Astrocyte (in vitro differentiated cells and primary cell): ENCODE data around the gene PTPRK. TPM values are rescaled to one million over a fixed set of nuclear protein-coding genes. Genes with fewer than 3 reads are reported as not detected.

Experiments used
- DNase-seq: peaks from one replicate; pipeline ENCODE4 v3.0.0-alpha.2; 2010; ENCODE audit warnings: low read depth
- FAIRE-seq: peaks from 2 replicates; lab custom pipeline; 2011; peaks lifted over from hg19 to GRCh38; lab: Jason Lieb, UNC
- H2AFZ ChIP-seq: 2 replicates; pipeline ENCODE4 v1.6.0; 2012; ENCODE audit warnings: low read depth, low read length, inconsistent platforms
- H3K27ac ChIP-seq: 2 replicates; pipeline ENCODE4 v1.5.1; 2011; ENCODE audit warnings: low read depth, low read length, inconsistent platforms
- H3K27me3 ChIP-seq: 2 replicates; pipeline ENCODE4 v1.6.0; 2011; ENCODE audit warnings: low read length, inconsistent platforms; ENCODE audit not compliant: insufficient read depth
- H3K36me3 ChIP-seq: 2 replicates; pipeline ENCODE4 v1.5.1; 2011; ENCODE audit warnings: low read length, inconsistent platforms; ENCODE audit not compliant: insufficient read depth
- H3K4me1 ChIP-seq: 2 replicates; pipeline ENCODE4 v1.5.1; 2011; ENCODE audit warnings: low read length, inconsistent platforms; ENCODE audit not compliant: insufficient read depth
- H3K4me2 ChIP-seq: 2 replicates; pipeline ENCODE4 v1.6.0; 2012; ENCODE audit warnings: low read length, inconsistent platforms
- H3K4me3 ChIP-seq: 2 replicates; pipeline ENCODE4 v1.5.1; 2011; ENCODE audit warnings: low read depth, mild to moderate bottlenecking, low read length, inconsistent platforms; ENCODE audit not compliant: insufficient read depth
- H3K79me2 ChIP-seq: 2 replicates; pipeline ENCODE4 v1.6.0; 2012; ENCODE audit warnings: mild to moderate bottlenecking, low read length, inconsistent platforms; ENCODE audit not compliant: insufficient read depth
- H3K9ac ChIP-seq: 2 replicates; pipeline ENCODE4 v1.6.0; 2012; ENCODE audit warnings: mild to moderate bottlenecking, low read length, inconsistent platforms
- H3K9me3 ChIP-seq: 2 replicates; pipeline ENCODE4 v1.5.1; 2012; ENCODE audit warnings: low read depth, mild to moderate bottlenecking, low read length, inconsistent platforms; ENCODE audit not compliant: insufficient read depth
- H4K20me1 ChIP-seq: 2 replicates; pipeline ENCODE4 v1.6.0; 2012; ENCODE audit warnings: low read length, inconsistent platforms; ENCODE audit not compliant: insufficient read depth
- H3K27ac Mint-ChIP-seq: one replicate; pipeline ENCODE4 v1.8.0; 2021; ENCODE audit warnings: mild to moderate bottlenecking, mixed read lengths; ENCODE audit not compliant: unreplicated experiment
- H3K27me3 Mint-ChIP-seq: one replicate; pipeline ENCODE4 v1.8.0; 2021; ENCODE audit warnings: low read depth, mixed read lengths; ENCODE audit not compliant: unreplicated experiment
- H3K36me3 Mint-ChIP-seq: one replicate; pipeline ENCODE4 v1.8.0; 2021; ENCODE audit warnings: low read depth, mixed read lengths; ENCODE audit not compliant: unreplicated experiment
- H3K4me1 Mint-ChIP-seq: one replicate; pipeline ENCODE4 v1.8.0; 2021; ENCODE audit warnings: low read depth, mixed read lengths; ENCODE audit not compliant: unreplicated experiment
- H3K4me3 Mint-ChIP-seq: one replicate; pipeline ENCODE4 v1.8.0; 2021; ENCODE audit warnings: mild to moderate bottlenecking, moderate library complexity, mixed read lengths; ENCODE audit not compliant: unreplicated experiment
- H3K9me3 Mint-ChIP-seq: one replicate; pipeline ENCODE4 v1.8.0; 2021; ENCODE audit warnings: mild to moderate bottlenecking, mixed read lengths; ENCODE audit not compliant: unreplicated experiment
- EZH2 ChIP-seq: IDR thresholded peaks from 2 replicates; pipeline ENCODE4 v1.6.1; 2012; ENCODE audit warnings: mild to moderate bottlenecking, low read length, inconsistent platforms; ENCODE audit not compliant: insufficient read depth
- total RNA-seq: library from RNA; stranded (reverse); gene quantifications from 2 replicates; pipeline ENCODE4 v1.2.1, GENCODE V29; 2021
- TF ChIP-seq, protein P1 (sequence below): IDR thresholded peaks from 2 replicates; pipeline ENCODE4 v1.5.1; 2011; ENCODE audit warnings: low read depth, mild to moderate bottlenecking, inconsistent platforms, low read length, moderate library complexity; ENCODE audit not compliant: insufficient read depth

Gene PTPRK
- total RNA-seq, 1 donor from 2014 or later, result 159 TPM

- TF ChIP-seq, protein P1, sequence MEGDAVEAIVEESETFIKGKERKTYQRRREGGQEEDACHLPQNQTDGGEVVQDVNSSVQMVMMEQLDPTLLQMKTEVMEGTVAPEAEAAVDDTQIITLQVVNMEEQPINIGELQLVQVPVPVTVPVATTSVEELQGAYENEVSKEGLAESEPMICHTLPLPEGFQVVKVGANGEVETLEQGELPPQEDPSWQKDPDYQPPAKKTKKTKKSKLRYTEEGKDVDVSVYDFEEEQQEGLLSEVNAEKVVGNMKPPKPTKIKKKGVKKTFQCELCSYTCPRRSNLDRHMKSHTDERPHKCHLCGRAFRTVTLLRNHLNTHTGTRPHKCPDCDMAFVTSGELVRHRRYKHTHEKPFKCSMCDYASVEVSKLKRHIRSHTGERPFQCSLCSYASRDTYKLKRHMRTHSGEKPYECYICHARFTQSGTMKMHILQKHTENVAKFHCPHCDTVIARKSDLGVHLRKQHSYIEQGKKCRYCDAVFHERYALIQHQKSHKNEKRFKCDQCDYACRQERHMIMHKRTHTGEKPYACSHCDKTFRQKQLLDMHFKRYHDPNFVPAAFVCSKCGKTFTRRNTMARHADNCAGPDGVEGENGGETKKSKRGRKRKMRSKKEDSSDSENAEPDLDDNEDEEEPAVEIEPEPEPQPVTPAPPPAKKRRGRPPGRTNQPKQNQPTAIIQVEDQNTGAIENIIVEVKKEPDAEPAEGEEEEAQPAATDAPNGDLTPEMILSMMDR, result no peak
- TF ChIP-seq EZH2, result no peak
- no peak overlapping the region for H3K27ac ChIP-seq
- H3K4me2 ChIP-seq, result no peak overlapping the region
- H3K9me3 Mint-ChIP-seq, result no peaks in the 10 kb centered on the region
- no peaks in the 10 kb centered on the region for H3K27me3 Mint-ChIP-seq
- no peaks in the 10 kb centered on the region for H3K4me1 ChIP-seq
- H3K9ac ChIP-seq, result no peak overlapping the region
- H3K36me3 Mint-ChIP-seq, result no peaks in the 10 kb centered on the region
- peaks cover 2% of the 10 kb centered on the region for H3K79me2 ChIP-seq
- H3K9me3 ChIP-seq, result no peaks in the 10 kb centered on the region
- H3K27me3 ChIP-seq, result no peaks in the 10 kb centered on the region
- H3K27ac Mint-ChIP-seq, result no peak overlapping the region
- no peak overlapping the region for H2AFZ ChIP-seq
- no peak for FAIRE-seq
- H3K4me3 ChIP-seq, result no peak overlapping the region
- no peak for DNase-seq
- peaks cover 7% of the 10 kb centered on the region for H3K4me1 Mint-ChIP-seq
- no peaks in the 10 kb centered on the region for H4K20me1 ChIP-seq
- H3K4me3 Mint-ChIP-seq, result no peak overlapping the region
- H3K36me3 ChIP-seq, result no peaks in the 10 kb centered on the region
These were observed 356.1 kb downstream of the PTPRK start for GRCh38 chr6:128164254-128164653.

- Histone ChIP-seq H3K4me2 (no peak overlapping the region), H2AFZ (no peak overlapping the region), H3K9ac (no peak overlapping the region), H3K79me2 (no peaks in the 10 kb centered on the region), H3K36me3 (no peaks in the 10 kb centered on the region), H3K4me1 (no peaks in the 10 kb centered on the region), H3K27ac (no peak overlapping the region), H3K27me3 (no peaks in the 10 kb centered on the region), H3K4me3 (no peak overlapping the region), H3K9me3 (no peaks in the 10 kb centered on the region), H4K20me1 (no peaks in the 10 kb centered on the region)
- Mint-ChIP-seq H3K9me3 (no peaks in the 10 kb centered on the region), H3K36me3 (no peaks in the 10 kb centered on the region), H3K4me3 (no peak overlapping the region), H3K27ac (no peak overlapping the region), H3K27me3 (no peaks in the 10 kb centered on the region), H3K4me1 (peaks cover 12% of the 10 kb centered on the region)
- FAIRE-seq, result no peak
- no peak for DNase-seq
- TF ChIP-seq EZH2, result no peak
- TF ChIP-seq, protein P1, result no peak
These were observed 358.0 kb downstream of the PTPRK start for GRCh38 chr6:128162423-128162822.

DNA sequence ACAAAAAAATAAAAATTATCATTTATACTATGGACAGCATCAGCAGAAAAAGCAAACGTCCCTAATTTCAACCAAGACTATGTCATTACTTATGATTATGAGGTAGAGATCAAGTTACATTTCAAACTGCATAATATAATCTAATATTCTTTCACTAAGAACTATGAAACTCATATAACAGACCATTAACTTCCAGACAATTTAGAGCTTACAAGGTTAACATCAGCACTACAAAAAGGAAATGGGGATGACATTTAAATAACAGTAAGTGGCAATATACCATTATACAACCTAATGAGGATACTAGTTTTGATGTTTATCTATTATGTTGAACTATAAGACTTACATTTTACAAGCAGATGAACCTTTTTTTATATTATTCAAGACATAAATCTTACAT lies 358.6 kb downstream of the PTPRK start:
- Histone ChIP-seq H2AFZ (no peak overlapping the region), H3K9me3 (no peaks in the 10 kb centered on the region), H3K79me2 (no peaks in the 10 kb centered on the region), H3K4me2 (no peak overlapping the region), H3K27ac (no peak overlapping the region), H3K4me1 (no peaks in the 10 kb centered on the region), H3K36me3 (no peaks in the 10 kb centered on the region), H4K20me1 (no peaks in the 10 kb centered on the region), H3K27me3 (no peaks in the 10 kb centered on the region), H3K4me3 (no peak overlapping the region), H3K9ac (no peak overlapping the region)
- no peaks in the 10 kb centered on the region for H3K9me3 Mint-ChIP-seq
- H3K27me3 Mint-ChIP-seq, result no peaks in the 10 kb centered on the region
- TF ChIP-seq, protein P1, result no peak
- no peak for TF ChIP-seq EZH2
- H3K27ac Mint-ChIP-seq, result no peak overlapping the region
- H3K4me1 Mint-ChIP-seq, result peaks cover 13% of the 10 kb centered on the region
- H3K36me3 Mint-ChIP-seq, result no peaks in the 10 kb centered on the region
- no peak for FAIRE-seq
- DNase-seq, result no peak
- no peak overlapping the region for H3K4me3 Mint-ChIP-seq
